Ovary (tissue), 3 donors: ENCODE results near the gene S100A2.

Experiments used
- CTCF ChIP-seq, 3 donors: fragments of 450-650 bp in 2 of 3; fragments of 200-600 bp in 1 of 3; IDR thresholded peaks; one replicate each; pipeline versions ENCODE4 v1.5.1 to v1.8.0; 2016 to 2022; ENCODE audit warnings: antibody characterized with exemption in 3 of 3, mild to moderate bottlenecking in 1 of 3
- POLR2A ChIP-seq: fragments of 450-650 bp; IDR thresholded peaks from one replicate; pipeline ENCODE4 v1.6.1; 2017; ENCODE audit warnings: antibody characterized with exemption, mild to moderate bottlenecking, moderate library complexity
- donor health status: DM: no; HTN: no; CAD: no.

- no peak for TF ChIP-seq POLR2A
- no peak for TF ChIP-seq CTCF (IDR thresholded peaks at IDR 0.05)
These were observed 14.7 kb downstream of the S100A2 start for GRCh38 chr1:153550827-153551500.
